ENCODE data around the gene NAV2. TPM values are rescaled to one million over a fixed set of nuclear protein-coding genes. Genes with fewer than 3 reads are reported as not detected.

Gene NAV2
- total RNA-seq, 1 donor: 11.2 TPM

DNA sequence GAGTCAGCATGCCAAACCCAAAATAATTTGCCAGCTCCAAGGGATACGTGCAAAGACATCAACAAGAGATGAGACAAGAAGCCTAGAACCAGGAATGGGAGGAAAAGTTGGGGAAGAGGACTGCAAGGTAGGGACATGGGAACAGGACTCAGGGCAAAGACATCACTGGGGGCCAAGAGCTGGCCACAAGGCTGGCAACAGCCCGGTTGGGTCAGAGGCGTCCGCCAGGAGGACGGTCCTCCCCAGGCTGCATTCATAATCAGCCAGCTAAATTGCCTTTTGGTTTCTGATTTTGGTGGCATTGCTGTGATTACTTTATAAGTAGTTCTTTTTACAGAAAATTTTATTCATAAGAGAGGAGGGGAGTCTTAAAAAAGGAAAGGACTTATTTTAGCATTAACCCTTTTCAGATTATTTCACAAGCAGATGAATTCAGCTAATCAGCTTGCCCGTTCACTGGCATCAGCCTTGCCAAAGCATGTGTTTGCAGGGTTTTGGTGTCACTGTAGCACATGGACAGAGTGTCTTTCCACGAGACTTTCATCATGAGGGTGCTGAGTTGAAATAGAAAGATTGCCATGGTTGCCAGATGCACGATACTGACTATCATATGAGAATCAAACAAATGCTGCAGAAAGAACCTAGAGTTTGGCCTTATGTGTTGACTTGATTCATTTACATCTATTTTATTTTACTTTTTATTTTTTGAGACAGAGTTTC, 23.2 kb upstream of the NAV2 start:
- TF ChIP-seq, protein P1, sequence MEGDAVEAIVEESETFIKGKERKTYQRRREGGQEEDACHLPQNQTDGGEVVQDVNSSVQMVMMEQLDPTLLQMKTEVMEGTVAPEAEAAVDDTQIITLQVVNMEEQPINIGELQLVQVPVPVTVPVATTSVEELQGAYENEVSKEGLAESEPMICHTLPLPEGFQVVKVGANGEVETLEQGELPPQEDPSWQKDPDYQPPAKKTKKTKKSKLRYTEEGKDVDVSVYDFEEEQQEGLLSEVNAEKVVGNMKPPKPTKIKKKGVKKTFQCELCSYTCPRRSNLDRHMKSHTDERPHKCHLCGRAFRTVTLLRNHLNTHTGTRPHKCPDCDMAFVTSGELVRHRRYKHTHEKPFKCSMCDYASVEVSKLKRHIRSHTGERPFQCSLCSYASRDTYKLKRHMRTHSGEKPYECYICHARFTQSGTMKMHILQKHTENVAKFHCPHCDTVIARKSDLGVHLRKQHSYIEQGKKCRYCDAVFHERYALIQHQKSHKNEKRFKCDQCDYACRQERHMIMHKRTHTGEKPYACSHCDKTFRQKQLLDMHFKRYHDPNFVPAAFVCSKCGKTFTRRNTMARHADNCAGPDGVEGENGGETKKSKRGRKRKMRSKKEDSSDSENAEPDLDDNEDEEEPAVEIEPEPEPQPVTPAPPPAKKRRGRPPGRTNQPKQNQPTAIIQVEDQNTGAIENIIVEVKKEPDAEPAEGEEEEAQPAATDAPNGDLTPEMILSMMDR (IDR thresholded peaks at IDR 0.05; ENCODE audit: insufficient read depth, low read depth, low read length): no peak
- DNase-seq (ENCODE audit: low read depth): no peak
- no peak overlapping the region for H3K4me3 ChIP-seq (ENCODE audit: low read depth, low read length)

DNA sequence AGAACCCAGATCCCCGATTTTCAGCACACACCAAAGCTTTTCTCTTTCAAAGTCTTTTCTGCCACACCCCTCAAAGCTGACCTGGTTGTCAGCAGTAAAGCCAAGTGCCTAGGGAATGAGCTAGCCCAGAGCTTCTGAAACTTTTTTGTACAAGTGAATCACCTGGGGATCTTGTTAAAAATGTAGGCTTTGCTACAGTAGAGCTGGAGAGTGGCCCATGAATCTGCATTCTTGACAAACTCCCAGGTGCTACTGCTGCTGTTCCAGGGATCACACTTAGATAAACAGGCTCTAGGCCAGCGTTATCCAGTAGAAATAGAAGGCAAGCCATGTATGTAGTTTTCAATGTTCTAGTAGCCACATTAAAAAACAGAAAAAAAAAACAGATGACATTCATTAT, 21.8 kb upstream of the NAV2 start:
- H3K4me3 ChIP-seq (ENCODE audit: low read depth, low read length): no peak overlapping the region
- DNase-seq (ENCODE audit: low read depth): no peak
- TF ChIP-seq, protein P1 (IDR thresholded peaks at IDR 0.05; ENCODE audit: insufficient read depth, low read depth, low read length): no peak

DNA sequence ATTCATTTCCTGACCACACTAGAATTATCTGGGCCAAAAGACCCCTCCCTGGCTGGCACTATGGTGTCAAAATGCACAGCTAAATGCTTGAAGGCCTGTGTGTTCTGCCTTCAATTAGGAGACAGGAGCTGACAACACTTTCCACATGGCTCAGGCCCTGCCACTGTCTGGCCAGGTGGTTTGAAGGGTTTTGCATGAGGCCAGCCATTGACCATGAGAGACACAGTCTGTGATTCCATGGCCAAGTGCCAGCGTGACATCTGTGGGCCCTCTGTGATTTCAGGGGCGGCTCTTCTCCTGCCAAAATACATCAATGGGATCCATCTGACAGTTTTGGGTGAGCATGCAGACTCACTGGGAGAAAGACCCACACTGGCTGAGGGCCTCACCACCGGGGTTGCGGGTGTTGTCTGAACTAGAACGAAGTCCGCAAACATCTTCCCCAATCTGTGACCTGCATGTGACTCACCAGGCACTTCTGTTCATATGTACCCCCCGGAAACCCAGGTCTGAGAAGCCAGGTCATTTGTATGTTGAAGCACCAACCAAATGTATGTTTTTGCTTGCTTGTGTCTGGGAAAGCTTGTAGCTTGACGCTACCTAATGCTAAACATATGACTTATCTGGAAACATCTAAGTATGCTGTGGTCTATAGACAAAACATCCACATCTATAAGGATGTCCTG, 20.7 kb upstream of the NAV2 start:
- TF ChIP-seq, protein P1 (IDR thresholded peaks at IDR 0.05; ENCODE audit: insufficient read depth, low read depth, low read length): no peak
- no peak overlapping the region for H3K4me3 ChIP-seq (ENCODE audit: low read depth, low read length)
- DNase-seq (ENCODE audit: low read depth): no peak

DNA sequence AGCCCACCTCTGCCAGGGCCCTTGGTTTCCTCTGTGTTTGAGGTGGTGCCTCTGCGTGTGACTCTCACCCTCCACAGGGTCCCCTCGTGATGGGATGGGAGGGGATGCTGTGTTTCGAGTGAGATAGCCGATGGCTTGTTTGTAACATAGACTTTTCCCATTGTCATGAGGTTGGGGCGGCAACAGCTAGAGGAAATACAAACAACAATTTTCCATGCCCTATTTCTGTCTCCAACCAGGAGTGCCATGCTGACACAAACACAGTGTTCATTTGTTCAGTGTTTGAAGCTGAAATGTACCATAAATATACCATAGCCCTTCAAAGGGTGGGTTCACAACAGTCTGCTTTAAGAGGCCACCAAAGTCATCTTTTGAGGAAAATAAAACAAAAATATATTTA, 19.5 kb upstream of the NAV2 start:
- no peak for DNase-seq (ENCODE audit: low read depth)
- TF ChIP-seq, protein P1 (IDR thresholded peaks at IDR 0.05; ENCODE audit: insufficient read depth, low read depth, low read length): no peak
- no peak overlapping the region for H3K4me3 ChIP-seq (ENCODE audit: low read depth, low read length)

DNA sequence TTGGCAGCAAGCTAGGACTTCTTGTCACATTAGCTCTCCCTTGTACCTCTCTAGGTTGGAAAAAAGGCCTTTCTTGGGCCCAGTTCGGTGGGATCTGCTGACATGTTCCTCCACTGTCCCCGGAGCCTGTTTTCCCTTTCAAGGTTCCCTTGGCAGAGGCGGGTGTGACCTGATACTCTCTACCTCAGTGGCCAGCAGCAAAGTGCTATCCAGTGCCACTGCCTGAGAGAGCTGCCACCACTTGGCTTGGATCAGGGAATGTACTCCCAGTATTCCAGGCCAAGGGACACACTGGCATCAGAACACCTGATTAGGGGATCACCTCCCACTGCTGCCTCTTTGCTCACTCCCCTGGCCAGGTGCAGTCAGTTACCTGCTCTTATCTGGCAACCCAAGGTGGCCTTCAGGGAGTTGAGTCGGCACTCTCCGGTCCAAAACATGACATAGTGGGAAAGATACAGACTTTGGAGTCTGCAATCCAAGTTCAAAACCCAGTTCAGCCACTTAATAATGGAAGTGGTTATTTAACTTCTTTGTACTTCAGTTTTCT, 17.8 kb upstream of the NAV2 start:
- H3K4me3 ChIP-seq (ENCODE audit: low read depth, low read length): no peak overlapping the region
- no peak for DNase-seq (ENCODE audit: low read depth)
- TF ChIP-seq, protein P1 (IDR thresholded peaks at IDR 0.05; ENCODE audit: insufficient read depth, low read depth, low read length): no peak

DNA sequence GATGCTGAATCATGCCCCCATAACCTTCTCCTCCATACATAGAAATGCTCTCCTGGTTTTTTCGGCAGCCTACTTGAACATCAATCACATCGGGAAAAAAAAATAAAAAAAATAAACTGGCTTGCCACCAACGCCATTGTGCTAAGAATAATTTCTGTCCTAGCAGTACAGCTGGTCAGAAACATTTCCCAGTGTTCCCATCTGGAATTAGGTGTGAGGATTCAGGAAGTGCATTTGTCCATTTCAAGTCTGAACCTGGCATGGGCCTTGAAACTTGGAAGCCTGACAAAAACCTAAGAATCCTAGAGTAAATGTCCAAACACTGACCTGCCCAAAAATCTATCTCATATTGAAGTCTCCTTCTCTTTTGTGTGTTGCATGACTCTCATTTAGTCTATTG, 16.6 kb upstream of the NAV2 start:
- DNase-seq (ENCODE audit: low read depth): no peak
- no peak overlapping the region for H3K4me3 ChIP-seq (ENCODE audit: low read depth, low read length)
- TF ChIP-seq, protein P1 (IDR thresholded peaks at IDR 0.05; ENCODE audit: insufficient read depth, low read depth, low read length): no peak

Data from fibroblast of villous mesenchyme (primary cell).